ENCODE measurements around the gene TXNRD1. TPM values are rescaled to one million over a fixed set of nuclear protein-coding genes. Genes with fewer than 3 reads are reported as not detected.

The TXNRD1 gene
- total RNA-seq, 1 experiment from 2014 or later: 69.4 TPM

DNA sequence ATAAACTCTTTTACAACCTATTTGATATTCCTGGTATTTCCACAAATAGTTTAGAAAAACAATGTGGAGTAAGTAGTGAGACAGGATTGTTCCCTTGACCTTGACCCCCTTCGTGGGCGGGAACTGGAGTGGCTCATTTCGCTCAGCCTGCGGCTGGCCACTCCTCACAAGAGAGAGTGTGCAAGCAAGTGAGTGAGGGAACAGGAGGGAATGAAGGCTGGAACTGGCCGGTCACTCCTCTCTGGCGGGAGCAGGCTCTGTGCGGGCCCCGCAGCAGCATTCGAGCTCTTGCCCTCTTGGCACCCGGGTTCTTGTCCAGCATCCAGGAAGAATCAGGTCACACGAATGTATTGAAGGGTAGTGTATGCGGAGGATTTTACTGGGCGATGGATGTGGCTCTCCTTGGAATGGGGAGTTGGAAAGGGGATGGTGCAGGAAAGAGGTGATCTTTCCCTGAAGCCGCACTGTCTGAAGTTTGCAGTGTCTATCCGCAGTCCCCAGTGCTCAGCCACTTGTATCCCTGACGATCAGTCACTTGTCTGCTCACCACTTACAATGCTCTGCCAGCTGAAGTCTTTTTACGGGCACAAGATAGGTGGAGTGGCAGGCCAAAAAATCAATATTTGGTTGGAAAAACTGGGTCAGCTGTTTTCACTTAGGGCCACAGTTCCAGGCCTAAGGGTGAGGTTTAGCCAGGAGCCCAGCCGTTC lies 28.0 kb upstream of the TXNRD1 start:
- Histone ChIP-seq H4K20me1 (ENCODE audit: insufficient read depth, low read depth, low read length) (no peaks in the 10 kb centered on the region), H3K4me3 (ENCODE audit: low read length) (no peak overlapping the region), H3K27me3 (ENCODE audit: low read length) (no peaks in the 10 kb centered on the region), H3K4me1 (ENCODE audit: low read length) (no peaks in the 10 kb centered on the region), H3K79me2 (ENCODE audit: low read length) (no peaks in the 10 kb centered on the region), H3K27ac (ENCODE audit: low read length) (no peak overlapping the region), H2AFZ (ENCODE audit: low read length) (no peak overlapping the region), H3K9me3 (ENCODE audit: low read length) (no peaks in the 10 kb centered on the region), H3K9ac (ENCODE audit: low read length) (no peak overlapping the region), H3K9me2 (replicated peaks; ENCODE audit: insufficient read depth, low read length) (no peaks in the 10 kb centered on the region), H3K36me3 (ENCODE audit: insufficient read depth, low read length) (no peaks in the 10 kb centered on the region), H3K4me2 (ENCODE audit: low read depth, low read length, poor library complexity, severe bottlenecking) (no peak overlapping the region)
- DNase-seq: no peak

DNA sequence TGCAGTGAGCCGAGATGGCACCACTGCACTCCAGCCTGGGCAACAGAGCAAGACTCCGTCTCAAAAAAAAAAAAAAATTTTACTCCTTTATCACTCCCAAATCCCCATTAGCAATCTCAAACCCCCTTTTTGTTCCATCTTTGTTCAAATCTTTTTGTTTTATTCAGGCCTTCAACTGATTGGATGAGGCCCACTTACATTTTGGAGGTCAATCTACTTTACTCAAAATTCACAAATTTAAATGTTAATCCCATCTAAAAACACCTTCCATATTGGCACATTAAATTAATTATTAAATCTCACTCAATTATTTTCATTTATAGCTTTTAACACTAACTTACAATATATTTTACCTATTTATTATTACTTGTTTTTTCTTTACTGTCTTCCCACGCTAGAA lies 27.0 kb upstream of the TXNRD1 start:
- Histone ChIP-seq H2AFZ (ENCODE audit: low read length) (no peak overlapping the region), H4K20me1 (ENCODE audit: insufficient read depth, low read depth, low read length) (no peaks in the 10 kb centered on the region), H3K9ac (ENCODE audit: low read length) (no peak overlapping the region)

DNA sequence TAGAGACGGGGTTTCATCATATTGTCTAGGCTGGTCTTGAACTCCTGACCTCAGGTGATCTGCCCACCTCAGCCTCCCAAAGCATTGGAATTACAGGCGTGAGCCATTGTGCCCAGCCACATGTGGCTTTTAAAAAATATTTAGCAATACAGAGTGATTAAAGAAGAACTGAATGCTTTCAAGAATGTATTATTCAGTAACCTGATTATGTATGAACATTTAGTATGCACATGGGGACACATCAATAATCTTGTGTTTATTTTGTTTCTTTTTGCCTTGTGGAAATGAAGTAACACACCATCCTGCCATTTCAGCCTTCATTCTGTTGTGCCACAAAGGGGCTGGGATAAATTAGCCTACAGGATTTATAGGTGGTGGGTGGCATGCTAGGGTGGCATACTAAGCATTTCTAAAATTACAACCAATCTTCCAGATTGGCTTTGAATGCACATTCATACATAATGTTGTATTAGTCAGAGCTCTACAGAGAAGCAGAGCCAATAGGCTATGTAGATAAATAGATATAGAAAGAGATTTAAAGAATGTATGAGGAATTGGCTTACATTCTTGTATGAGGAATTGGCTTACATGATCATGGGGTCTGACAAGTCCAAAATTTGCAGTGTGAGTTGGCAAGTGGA lies 25.5 kb upstream of the TXNRD1 start:
- no peaks in the 10 kb centered on the region for H3K4me1 ChIP-seq (ENCODE audit: low read length)
- H3K27ac ChIP-seq (ENCODE audit: low read length): no peak overlapping the region
- H4K20me1 ChIP-seq (ENCODE audit: insufficient read depth, low read depth, low read length): no peaks in the 10 kb centered on the region
- no peaks in the 10 kb centered on the region for H3K9me3 ChIP-seq (ENCODE audit: low read length)
- no peaks in the 10 kb centered on the region for H3K27me3 ChIP-seq (ENCODE audit: low read length)
- no peak for DNase-seq
- H3K9me2 ChIP-seq (replicated peaks; ENCODE audit: insufficient read depth, low read length): no peaks in the 10 kb centered on the region
- no peak overlapping the region for H3K9ac ChIP-seq (ENCODE audit: low read length)
- H3K4me2 ChIP-seq (ENCODE audit: low read depth, low read length, poor library complexity, severe bottlenecking): no peak overlapping the region
- no peaks in the 10 kb centered on the region for H3K36me3 ChIP-seq (ENCODE audit: insufficient read depth, low read length)
- H3K4me3 ChIP-seq (ENCODE audit: low read length): no peak overlapping the region
- no peak overlapping the region for H2AFZ ChIP-seq (ENCODE audit: low read length)
- no peaks in the 10 kb centered on the region for H3K79me2 ChIP-seq (ENCODE audit: low read length)

More for the DNA sequence above, 27.0 kb upstream of the TXNRD1 start:
- no peak overlapping the region for H3K4me3 ChIP-seq (ENCODE audit: low read length)
- no peaks in the 10 kb centered on the region for H3K9me2 ChIP-seq (replicated peaks; ENCODE audit: insufficient read depth, low read length)
- H3K4me1 ChIP-seq (ENCODE audit: low read length): no peaks in the 10 kb centered on the region
- H3K79me2 ChIP-seq (ENCODE audit: low read length): no peaks in the 10 kb centered on the region
- no peak for DNase-seq
- H3K27ac ChIP-seq (ENCODE audit: low read length): no peak overlapping the region
- no peaks in the 10 kb centered on the region for H3K9me3 ChIP-seq (ENCODE audit: low read length)
- no peak overlapping the region for H3K4me2 ChIP-seq (ENCODE audit: low read depth, low read length, poor library complexity, severe bottlenecking)
- no peaks in the 10 kb centered on the region for H3K27me3 ChIP-seq (ENCODE audit: low read length)
- no peaks in the 10 kb centered on the region for H3K36me3 ChIP-seq (ENCODE audit: insufficient read depth, low read length)

DNA sequence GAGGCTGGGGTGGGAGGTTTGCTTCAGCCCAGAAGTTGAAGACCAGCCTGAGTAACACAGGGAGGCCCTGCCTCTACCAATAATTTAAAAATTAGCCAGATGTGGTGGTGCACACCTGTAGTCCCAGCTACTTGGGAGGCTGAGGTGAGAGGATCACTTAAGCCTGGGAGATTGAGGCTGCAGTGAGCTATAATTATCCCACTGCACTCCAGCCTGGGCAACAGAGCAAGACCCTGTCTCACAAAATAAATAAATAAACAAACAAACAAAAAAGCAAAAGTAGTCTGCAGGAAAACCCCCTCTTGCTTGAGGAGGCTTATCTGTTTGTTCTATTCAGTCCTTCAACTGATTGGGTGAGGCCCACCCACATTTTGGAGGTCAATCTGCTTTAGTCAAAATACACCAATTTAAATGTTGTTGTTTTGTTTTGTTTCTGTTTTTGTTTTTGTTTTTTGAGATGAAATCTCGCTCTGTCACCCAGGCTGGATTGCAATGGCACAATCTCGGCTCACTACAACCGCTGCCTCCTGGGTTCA lies 24.9 kb upstream of the TXNRD1 start:
- no peaks in the 10 kb centered on the region for H3K27me3 ChIP-seq (ENCODE audit: low read length)
- H3K27ac ChIP-seq (ENCODE audit: low read length): no peak overlapping the region
- no peak overlapping the region for H3K4me3 ChIP-seq (ENCODE audit: low read length)
- no peaks in the 10 kb centered on the region for H3K79me2 ChIP-seq (ENCODE audit: low read length)
- no peak for DNase-seq
- H4K20me1 ChIP-seq (ENCODE audit: insufficient read depth, low read depth, low read length): no peaks in the 10 kb centered on the region
- no peaks in the 10 kb centered on the region for H3K9me2 ChIP-seq (replicated peaks; ENCODE audit: insufficient read depth, low read length)
- H3K4me2 ChIP-seq (ENCODE audit: low read depth, low read length, poor library complexity, severe bottlenecking): no peak overlapping the region
- H3K36me3 ChIP-seq (ENCODE audit: insufficient read depth, low read length): no peaks in the 10 kb centered on the region
- H2AFZ ChIP-seq (ENCODE audit: low read length): no peak overlapping the region
- H3K9ac ChIP-seq (ENCODE audit: low read length): no peak overlapping the region
- no peaks in the 10 kb centered on the region for H3K9me3 ChIP-seq (ENCODE audit: low read length)
- H3K4me1 ChIP-seq (ENCODE audit: low read length): no peaks in the 10 kb centered on the region

DNA sequence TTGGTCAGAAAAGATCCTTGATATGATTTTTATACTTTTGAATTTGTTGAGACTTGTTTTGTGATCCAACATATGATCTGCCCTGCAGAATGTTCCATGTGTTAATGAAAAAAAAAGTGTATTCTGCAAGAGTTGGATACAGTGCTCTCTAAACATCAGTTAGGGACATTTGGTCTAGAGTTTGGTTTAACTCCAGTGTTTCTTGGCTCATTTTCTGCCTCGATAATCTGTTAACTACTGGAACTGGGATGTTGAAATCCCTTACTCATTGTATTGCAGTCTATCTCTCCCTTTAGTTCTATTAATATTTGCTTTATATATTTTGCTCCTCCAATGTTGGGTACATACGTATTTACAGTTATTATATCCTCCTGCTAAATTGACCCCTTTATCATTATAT lies 18.3 kb upstream of the TXNRD1 start:
- no peaks in the 10 kb centered on the region for H3K36me3 ChIP-seq (ENCODE audit: insufficient read depth, low read length)
- no peak overlapping the region for H3K4me2 ChIP-seq (ENCODE audit: low read depth, low read length, poor library complexity, severe bottlenecking)
- no peaks in the 10 kb centered on the region for H3K4me1 ChIP-seq (ENCODE audit: low read length)
- H3K27ac ChIP-seq (ENCODE audit: low read length): no peak overlapping the region
- no peaks in the 10 kb centered on the region for H4K20me1 ChIP-seq (ENCODE audit: insufficient read depth, low read depth, low read length)
- no peak overlapping the region for H3K9ac ChIP-seq (ENCODE audit: low read length)
- DNase-seq: no peak
- H3K4me3 ChIP-seq (ENCODE audit: low read length): no peak overlapping the region
- H3K27me3 ChIP-seq (ENCODE audit: low read length): no peaks in the 10 kb centered on the region
- H3K79me2 ChIP-seq (ENCODE audit: low read length): no peaks in the 10 kb centered on the region
- no peaks in the 10 kb centered on the region for H3K9me3 ChIP-seq (ENCODE audit: low read length)
- H2AFZ ChIP-seq (ENCODE audit: low read length): no peak overlapping the region
- no peaks in the 10 kb centered on the region for H3K9me2 ChIP-seq (replicated peaks; ENCODE audit: insufficient read depth, low read length)

DNA sequence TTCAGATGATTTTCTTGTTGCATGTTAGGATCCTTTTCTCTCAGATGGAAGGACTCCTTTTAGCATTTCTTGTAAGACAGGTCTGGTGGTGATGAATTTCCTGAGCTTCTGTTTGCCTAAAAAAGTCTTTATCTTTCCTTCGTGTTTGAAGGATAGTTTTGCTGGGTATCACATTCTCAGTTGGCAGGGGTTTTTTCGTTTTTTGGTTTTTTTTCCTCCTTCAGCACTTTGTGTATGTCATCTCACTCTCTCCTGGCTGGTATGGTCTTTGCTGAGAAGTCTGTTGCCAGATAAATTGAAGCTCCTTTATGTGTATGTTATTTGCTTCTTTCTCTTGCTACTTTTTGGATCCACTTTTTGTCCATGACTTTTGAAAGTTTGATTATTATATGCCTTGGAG lies 15.6 kb upstream of the TXNRD1 start:
- no peak overlapping the region for H3K9ac ChIP-seq (ENCODE audit: low read length)
- H3K27me3 ChIP-seq (ENCODE audit: low read length): no peaks in the 10 kb centered on the region
- H3K4me1 ChIP-seq (ENCODE audit: low read length): peaks cover 8% of the 10 kb centered on the region
- H2AFZ ChIP-seq (ENCODE audit: low read length): no peak overlapping the region
- no peaks in the 10 kb centered on the region for H3K9me2 ChIP-seq (replicated peaks; ENCODE audit: insufficient read depth, low read length)
- no peak overlapping the region for H3K4me2 ChIP-seq (ENCODE audit: low read depth, low read length, poor library complexity, severe bottlenecking)
- no peak overlapping the region for H3K27ac ChIP-seq (ENCODE audit: low read length)
- DNase-seq: no peak
- no peaks in the 10 kb centered on the region for H4K20me1 ChIP-seq (ENCODE audit: insufficient read depth, low read depth, low read length)
- no peak overlapping the region for H3K4me3 ChIP-seq (ENCODE audit: low read length)
- no peaks in the 10 kb centered on the region for H3K9me3 ChIP-seq (ENCODE audit: low read length)
- H3K79me2 ChIP-seq (ENCODE audit: low read length): no peaks in the 10 kb centered on the region
- H3K36me3 ChIP-seq (ENCODE audit: insufficient read depth, low read length): no peaks in the 10 kb centered on the region

DNA sequence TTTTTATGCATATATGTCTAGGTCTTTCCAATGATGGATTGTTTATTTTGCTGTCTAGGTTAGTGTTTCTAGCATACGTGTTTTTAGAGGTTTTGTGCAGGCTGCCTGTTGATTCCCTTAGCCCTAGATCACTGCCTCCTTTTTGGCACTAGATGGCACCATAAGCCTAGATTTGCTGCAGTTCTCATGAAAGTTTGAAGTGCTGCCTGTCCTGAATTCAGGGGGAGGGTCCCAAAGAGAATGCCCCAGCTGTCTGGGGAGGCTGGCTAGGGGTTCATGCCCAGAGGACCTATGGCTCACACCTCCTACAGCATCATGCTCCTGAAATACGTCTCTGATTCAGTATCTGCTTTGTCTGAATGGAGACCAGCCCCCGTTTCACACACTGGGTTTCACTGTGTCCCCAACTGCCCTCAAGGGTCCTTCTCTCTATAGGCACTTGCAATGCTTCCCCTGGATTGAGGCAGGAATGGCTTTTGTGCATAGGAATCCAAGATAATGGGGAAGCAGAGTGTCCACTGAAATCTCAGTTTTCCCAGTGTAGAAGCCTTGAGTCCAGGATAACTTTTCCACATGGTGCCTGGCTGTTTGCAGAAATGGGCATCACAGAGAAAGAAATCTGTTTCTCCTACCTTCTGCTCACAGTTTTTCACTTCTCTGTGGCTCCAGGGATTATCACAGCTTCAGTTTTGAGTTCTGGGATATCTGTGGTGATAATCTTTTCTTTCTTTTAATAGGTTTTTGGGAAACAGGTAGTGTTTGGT lies 14.2 kb upstream of the TXNRD1 start:
- H2AFZ ChIP-seq (ENCODE audit: low read length): no peak overlapping the region
- no peaks in the 10 kb centered on the region for H4K20me1 ChIP-seq (ENCODE audit: insufficient read depth, low read depth, low read length)
- DNase-seq: peak; percentile 87
- H3K9me3 ChIP-seq (ENCODE audit: low read length): no peaks in the 10 kb centered on the region
- no peak overlapping the region for H3K4me2 ChIP-seq (ENCODE audit: low read depth, low read length, poor library complexity, severe bottlenecking)
- peaks cover 8% of the 10 kb centered on the region for H3K4me1 ChIP-seq (ENCODE audit: low read length)
- no peaks in the 10 kb centered on the region for H3K36me3 ChIP-seq (ENCODE audit: insufficient read depth, low read length)
- no peaks in the 10 kb centered on the region for H3K27me3 ChIP-seq (ENCODE audit: low read length)
- H3K79me2 ChIP-seq (ENCODE audit: low read length): no peaks in the 10 kb centered on the region
- no peak overlapping the region for H3K9ac ChIP-seq (ENCODE audit: low read length)
- H3K4me3 ChIP-seq (ENCODE audit: low read length): no peak overlapping the region
- no peaks in the 10 kb centered on the region for H3K9me2 ChIP-seq (replicated peaks; ENCODE audit: insufficient read depth, low read length)
- H3K27ac ChIP-seq (ENCODE audit: low read length): no peak overlapping the region

Measured in Karpas-422 (cell line).